ENCODE data around the gene YAP1.

The YAP1 gene

GRCh38 chr11:102267609-102268008, 157.4 kb downstream of the YAP1 start:
- TF ChIP-seq CTCF (IDR thresholded peaks at IDR 0.05; ENCODE audit: insufficient read depth, low read depth, low read length, missing control alignments), result no peak
- DNase-seq (ENCODE audit: low read depth), result no peak
- H3K4me3 ChIP-seq (ENCODE audit: low read depth, low read length), result no peak overlapping the region

DNA sequence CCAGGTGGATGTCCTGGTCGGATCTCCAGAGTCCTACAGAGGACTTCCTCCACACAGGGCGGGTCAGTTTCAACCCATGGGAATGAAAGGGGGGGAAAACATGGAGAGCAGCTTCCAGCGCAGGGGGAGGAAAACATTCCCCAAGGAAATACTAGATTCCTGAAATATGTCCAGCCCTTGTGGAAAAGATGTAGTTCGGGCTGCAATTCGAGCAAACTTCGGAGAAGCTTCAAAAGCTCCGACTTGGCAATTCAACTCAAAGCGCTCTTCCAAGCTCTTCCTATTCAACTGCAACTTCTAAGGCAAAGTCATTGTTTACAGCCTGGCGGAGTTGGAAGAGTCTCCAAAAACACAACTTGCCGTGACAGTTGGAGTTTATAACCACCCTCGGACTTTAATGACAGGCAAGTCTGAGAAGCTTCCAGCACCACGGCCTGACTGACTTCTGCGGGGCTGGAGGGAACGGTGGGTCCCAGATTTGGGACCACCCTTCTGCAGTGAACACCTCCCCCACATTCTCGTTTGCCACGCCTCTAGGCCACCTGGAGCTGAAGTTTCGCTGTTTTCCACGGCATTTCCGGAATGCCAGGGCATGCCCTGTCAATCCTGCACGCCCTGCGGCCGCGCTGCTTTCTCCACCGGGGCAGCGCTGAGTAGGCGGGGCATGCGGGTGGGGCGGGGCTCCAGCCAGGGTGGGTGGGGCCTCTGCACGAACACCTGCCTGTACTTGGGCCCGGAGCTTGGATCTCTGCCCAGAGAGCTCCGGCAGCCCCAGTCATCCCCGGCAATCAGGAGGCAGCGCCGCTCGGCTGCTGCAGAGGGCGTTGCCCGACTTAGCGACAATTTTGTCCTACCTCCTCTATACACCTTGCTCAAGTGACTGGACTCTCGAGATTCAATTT, 158.1 kb downstream of the YAP1 start:
- TF ChIP-seq CTCF (IDR thresholded peaks at IDR 0.05; ENCODE audit: insufficient read depth, low read depth, low read length, missing control alignments), result no peak
- peak; percentile 67 for DNase-seq (ENCODE audit: low read depth)
- no peak overlapping the region for H3K4me3 ChIP-seq (ENCODE audit: low read depth, low read length)

- H3K4me3 ChIP-seq (ENCODE audit: low read depth, low read length), result no peak overlapping the region
- no peak for TF ChIP-seq CTCF (IDR thresholded peaks at IDR 0.05; ENCODE audit: insufficient read depth, low read depth, low read length, missing control alignments)
- no peak for DNase-seq (ENCODE audit: low read depth)
Observed at GRCh38 chr11:102268985-102269470, 158.8 kb downstream of the YAP1 start.

DNA sequence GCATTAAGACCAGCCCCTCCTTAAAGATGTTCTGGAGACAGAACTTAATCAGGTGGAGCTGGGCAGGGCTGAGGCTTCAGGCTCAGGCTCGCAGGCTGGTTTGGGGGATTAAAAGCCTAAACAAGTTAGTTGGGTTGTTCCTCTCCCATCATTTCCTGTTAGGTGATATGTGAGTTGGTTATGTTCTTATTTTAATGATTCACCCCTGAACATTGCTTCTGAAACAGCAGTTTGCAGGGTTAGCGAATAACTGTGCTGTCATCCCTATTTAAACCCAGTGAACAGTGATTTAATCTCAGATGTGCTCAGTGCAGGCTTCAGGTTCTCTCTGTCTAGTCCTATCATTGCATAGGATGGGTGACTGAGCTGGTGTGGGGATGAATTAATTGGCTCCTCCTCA, 159.7 kb downstream of the YAP1 start:
- H3K4me3 ChIP-seq (ENCODE audit: low read depth, low read length), result no peak overlapping the region
- no peak for TF ChIP-seq CTCF (IDR thresholded peaks at IDR 0.05; ENCODE audit: insufficient read depth, low read depth, low read length, missing control alignments)
- no peak for DNase-seq (ENCODE audit: low read depth)

GRCh38 chr11:102272047-102272824, 162.0 kb downstream of the YAP1 start:
- no peak overlapping the region for H3K4me3 ChIP-seq (ENCODE audit: low read depth, low read length)
- DNase-seq (ENCODE audit: low read depth), result no peak
- TF ChIP-seq CTCF (IDR thresholded peaks at IDR 0.05; ENCODE audit: insufficient read depth, low read depth, low read length, missing control alignments), result no peak

GRCh38 chr11:102274628-102275027, 164.4 kb downstream of the YAP1 start:
- TF ChIP-seq CTCF (IDR thresholded peaks at IDR 0.05; ENCODE audit: insufficient read depth, low read depth, low read length, missing control alignments), result no peak
- DNase-seq (ENCODE audit: low read depth), result no peak
- H3K4me3 ChIP-seq (ENCODE audit: low read depth, low read length), result no peak overlapping the region

Measured in GM12865 (cell line).